Measurements from ENCODE around the gene MEG3. TPM values are rescaled to one million over a fixed set of nuclear protein-coding genes. Genes with fewer than 3 reads are reported as not detected.

The MEG3 gene
- total RNA-seq, result 35.4 and 39.1 TPM in 2 replicates

DNA sequence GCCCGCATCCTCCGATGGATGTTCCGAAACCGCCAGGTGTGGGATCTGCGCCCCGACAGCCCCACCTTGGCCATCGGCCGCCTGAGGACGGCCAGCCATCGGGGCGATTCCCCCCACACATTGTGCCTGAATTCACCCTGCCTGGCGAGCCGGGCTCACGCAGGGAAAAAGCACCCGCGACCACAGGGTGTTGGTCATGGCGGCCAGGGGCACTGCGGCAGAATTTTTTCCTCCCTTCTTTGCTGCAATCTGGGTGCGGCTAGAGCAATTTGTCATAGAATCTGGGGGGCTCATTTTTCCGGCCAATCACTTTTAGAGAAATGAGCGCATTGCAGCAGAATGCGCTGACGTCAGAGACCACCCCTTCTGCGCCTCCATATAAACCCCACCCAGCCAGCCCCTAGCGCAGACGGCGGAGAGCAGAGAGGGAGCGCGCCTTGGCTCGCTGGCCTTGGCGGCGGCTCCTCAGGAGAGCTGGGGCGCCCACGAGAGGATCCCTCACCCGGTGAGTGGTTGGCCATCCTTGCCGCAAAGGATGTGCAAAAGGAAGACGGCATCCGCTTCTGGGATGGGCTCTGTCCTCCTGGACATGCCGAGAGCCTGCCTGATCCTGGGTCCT is at the start of gene MEG3:
Gene MEG3, plus strand, starts transcription at position 406 of the 619 bp plus-strand sequence.

DNA sequence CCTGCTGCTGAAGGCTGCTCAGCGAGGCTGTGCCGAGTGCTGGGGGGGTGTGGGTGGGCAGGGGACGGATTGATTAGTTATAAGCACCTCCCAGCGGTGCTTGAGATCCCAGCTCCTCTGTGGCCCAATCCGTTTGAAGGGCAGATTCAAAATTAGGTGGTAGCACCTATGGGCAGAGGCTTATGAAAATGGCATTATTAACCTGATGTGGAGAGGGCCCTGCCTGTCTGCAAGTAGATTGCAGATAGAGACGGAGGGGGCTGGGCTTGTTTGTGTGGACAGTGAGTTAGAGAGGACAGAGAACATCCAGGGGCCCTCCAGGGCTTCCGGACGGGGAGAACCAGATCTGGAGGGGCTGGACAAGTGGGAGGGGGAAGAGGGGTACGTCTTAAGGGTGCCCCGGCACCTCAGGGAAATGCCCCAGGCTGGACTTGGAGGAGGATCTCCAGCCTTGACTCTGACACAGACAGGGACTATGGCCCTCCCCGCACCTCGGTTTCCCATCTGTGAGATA is 77.8 kb downstream of the MEG3 start, which contains the start of gene RTL1:
Gene RTL1, minus strand, starts transcription at position 51 of the 514 bp plus-strand sequence. CDS start 18,934 bp downstream, outside the sequence.

Other genes starting within 250 kb of the MEG3 start
- gene BEGAIN, start 238.7 kb upstream of the MEG3 start, total RNA-seq, result 0.69 and 1.8 TPM in 2 replicates
- 0.19 and 0.59 TPM in 2 replicates for gene DLK1, start 99.2 kb upstream of the MEG3 start, total RNA-seq
- gene RTL1, start 77.6 kb downstream of the MEG3 start, total RNA-seq, result not detected in 2 replicates

Data from cardiac ventricle fibroblast (primary cell).